Measurements from ENCODE around the gene SYT2.

Gene SYT2

DNA sequence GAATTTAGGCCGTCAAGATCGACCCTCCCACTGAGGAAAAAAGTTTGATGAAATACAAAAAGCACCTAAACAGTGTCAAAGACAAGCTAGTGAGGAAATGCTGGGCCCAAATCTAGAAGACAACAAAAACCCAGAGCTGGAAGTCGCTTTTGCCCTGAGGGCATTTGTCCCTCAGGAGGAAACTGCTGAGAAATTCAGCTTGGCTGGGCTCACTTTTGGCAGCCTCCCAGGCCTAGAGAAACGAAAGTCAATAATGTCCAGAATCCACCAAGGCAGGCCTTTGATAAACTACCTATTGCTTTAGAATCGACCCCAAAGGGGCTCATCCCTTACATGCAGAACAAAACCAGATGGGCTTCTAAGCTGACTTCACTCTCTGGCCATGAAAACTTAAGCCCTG is 38.9 kb downstream of the SYT2 start:
- no peak for DNase-seq

DNA sequence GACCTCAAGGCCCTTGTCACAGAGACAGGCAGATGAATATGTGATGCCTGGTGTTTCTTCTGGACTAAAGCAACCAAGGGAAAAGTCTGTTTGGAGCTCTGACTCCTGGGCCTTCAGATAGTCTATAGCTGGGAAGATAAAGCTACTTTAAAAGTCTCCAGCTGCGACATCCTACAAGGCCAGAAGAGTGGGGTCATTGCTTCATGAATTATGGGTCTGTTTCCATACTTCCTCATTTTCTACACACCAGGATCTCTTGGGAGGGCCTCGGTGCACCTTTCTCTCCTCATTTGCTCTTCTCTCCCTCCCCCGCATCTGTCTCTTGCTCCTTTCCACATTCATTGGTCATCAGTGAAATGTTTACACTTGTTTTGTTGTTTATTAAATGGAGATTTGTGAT is 44.8 kb downstream of the SYT2 start:
- no peak for DNase-seq

DNA sequence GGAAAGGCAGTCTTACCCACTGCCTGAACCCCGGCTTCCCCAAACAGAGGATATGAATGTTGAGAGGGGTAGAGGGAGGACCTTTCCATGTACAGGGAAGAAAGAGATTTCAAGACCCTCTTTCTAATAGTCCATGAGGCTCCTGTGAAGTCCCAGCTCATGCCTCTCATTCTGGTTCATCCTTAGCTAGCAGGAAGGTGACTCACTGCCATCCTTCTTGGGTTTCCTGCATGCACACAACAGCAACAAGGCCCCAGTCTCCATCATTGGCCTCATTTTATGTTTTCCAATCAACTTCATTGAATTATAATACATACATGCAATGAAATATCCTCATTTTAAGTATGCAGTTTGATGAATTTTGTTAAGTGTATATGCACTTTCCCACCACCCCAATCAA is 46.2 kb downstream of the SYT2 start:
- DNase-seq, result no peak

DNA sequence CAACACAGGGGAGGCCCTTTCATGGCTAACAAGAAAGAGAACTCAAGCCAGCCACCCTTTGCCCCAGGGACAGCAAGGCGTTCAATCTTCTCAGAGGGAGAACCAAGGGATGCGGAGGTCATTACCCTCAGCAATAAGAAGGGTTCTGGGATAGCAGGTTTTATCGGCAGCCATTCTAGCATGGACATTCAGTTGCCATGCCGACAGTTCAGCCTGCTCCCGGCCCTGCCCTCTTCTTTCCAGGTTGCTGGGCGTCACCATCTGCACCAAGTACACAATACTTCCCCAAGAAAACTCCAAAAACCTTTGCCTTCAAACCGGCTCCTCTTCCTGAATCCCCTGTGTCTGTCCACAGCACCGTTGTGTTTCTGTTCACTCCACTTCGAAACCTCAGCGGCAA is 47.1 kb downstream of the SYT2 start:
- no peak for DNase-seq

DNA sequence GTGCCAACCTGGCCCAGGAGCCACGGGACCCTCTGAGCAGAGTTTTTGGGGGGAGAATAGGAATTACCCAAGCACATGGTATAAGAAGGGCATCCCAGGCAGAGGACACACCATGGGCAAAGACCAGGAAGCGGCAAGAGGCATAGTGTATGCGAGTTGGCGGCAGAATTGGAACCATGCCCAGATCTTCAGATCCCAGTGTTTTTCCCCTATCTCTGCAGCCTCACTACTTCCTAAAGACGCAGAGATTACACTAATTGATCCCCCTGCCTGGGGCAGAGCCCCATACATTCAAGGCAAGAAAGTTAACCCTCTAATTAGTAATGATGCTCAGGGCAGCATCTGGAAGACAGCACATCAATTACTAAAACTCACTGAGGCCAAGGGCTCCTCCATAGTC is 48.2 kb downstream of the SYT2 start:
- no peak for DNase-seq

DNA sequence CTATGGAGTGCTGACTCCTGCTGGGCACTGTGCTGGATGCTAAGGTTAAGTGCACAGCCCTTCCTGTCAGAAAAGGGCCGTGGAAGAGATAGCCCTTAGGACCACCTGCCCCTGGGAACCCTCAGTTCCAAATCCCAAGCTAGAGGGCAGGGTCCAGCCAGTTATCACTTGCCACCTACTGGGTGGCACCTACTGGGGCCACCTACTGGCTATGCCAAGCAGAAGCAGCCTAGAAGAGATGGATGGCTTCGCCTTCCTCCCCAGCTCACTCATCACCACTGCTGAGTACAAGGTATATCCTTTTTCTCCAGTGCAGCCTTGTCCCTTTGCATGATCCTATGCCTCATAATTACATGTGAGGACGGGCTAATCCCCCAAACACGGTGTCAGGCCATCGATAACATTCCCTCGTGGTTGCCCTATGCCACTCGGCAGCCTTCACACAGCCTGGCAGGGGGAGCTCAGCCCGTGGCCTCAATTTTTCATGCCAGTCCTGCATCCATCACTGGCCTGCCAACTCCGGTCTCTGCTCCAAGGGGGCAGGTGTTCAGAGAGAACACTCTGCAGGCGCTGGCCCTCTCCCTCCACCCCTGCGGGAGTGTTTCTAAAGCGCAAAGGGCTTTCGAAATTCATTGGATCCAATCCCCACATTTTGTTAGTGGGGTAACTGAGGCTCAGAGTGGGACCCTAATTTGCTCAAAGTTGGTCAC is 49.0 kb downstream of the SYT2 start:
- DNase-seq, result no peak

DNA sequence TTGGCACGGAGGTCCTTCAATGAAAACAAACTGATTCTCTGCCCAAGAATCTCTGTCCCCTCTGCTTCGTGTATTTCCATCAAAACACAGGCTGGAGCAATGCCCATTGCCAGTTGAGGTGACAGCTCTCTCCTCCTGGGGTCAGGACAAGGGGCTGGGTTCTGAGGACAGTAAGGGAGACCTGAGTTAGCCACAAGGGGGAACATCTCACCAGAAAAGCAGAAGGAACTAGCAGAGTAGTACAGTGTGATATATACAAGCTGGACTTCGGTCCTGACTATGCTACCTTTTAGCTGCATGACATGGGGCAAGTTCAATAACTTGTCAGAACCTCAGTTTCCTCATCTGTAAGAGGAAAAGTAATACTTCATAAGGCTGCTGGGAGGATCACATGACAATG is 50.3 kb downstream of the SYT2 start:
- no peak for DNase-seq

DNA sequence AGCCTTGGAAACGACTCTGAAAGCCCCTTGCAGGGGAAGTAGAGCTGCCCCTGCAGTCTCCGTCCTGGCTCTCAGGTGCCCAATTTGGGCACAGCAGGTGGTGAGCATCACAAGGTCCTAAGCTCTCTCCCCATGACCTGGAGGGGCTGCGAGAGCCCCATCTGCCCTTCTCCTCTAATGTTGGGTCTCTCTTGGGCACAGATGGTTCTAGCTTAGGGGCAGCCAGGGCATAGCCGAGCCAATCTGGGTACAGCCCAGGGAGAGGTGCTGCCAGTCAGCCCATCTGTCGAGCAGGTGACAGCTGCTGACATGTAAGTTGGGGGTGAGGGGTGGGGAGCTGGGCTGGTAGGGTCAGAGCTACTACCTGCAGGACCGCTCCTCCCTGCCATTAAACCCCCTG is 50.7 kb downstream of the SYT2 start:
- no peak for DNase-seq

DNA sequence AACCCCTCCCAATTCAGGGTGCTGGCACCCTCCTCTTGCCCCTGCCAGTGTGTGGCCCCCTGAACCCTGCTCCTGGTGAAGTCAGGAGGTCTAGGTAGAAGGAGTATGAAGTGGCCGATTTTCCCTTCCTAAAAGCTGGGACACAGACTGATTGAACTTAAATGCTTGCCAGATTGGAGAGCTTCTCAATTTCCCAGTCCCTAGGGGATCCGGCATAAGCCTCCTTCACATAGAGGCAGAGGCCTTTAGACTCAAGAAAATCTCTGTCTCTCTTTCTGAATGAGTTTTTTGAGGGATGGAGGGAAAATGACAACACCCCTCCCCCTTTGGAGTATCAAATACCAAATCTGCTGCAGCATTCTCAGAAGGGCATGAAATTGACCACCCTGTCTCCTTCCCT is 51.5 kb downstream of the SYT2 start:
- no peak for DNase-seq

DNA sequence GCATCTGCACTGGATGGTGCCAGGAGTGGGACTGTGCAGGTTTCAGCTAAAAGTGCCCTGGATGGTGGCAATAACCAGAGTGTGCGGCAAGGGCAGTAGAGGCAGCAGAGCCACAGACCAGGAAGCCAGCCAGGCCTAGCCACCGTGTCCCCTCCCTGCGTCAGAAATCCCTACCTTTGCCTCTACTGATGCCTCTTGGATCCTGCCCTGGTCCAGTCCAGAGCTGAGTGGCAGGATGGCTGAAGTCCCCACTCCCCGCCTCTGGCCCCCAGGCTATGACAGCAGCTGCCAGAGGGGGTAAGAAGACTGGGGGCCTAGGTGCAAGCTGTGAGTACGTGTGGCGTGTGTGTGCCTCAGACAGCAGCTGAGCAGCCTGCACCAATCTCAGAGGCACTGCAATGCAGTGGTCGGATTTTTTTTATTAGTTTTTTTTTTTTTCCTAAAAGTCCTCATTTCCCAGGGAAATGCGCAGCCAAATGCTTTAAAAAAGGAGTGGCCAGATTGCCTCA is 51.9 kb downstream of the SYT2 start:
- DNase-seq, result no peak

DNA sequence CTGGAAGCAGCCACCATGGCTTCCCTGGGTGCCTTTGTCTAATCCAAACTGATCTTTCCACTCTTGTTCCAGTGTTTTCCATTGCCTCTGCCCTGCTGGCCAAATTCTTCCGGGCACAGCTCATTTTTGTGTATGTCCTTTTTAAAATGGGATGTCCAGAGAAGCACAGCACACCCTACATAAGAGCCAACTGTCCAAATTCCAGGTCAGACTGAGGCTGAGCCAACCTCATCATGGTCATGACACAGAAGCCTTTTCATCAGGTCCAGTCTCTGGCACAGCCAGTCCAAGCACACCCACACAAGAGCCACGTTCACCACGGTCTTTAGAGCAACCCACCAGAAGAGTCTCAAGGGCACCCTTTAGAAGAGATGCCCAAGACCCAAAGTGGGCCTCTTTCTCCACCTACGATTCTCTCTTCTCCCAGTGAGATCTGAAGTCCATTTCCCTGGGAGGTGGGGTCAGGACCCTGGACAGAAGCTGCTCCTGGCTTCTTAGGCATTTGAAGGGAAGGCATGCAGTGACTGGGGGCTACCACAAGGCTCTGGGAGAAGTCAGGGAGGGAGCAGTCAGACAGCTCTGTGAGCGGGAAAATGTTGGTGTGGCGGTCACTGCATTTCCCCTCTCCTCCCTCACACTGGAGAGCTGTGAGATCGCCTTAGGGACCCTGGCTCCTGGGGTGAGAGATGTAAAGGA is 53.2 kb downstream of the SYT2 start:
- peak in 1 of 2 donors; percentile 17 for DNase-seq

DNA sequence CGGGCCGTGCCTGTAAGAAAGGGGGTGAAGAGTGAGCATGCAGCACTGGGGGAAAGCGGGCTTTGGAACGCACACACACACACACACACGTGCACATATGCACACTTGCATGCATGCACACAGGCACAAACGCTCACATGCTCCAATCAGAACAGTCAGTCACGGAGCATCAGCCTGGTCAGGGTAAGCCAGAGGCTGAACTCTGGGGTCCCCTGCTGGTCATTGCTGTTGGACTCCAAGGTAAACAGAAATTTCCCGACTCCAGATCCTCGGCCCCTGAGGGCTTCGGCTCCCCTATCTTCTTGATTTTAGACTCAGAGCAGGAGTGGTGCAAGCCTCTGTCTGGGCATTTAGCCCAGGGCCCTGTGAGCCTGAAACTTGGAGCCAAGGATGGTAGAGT is 54.2 kb downstream of the SYT2 start:
- peak in 1 of 2 donors; percentile 13 for DNase-seq

DNA sequence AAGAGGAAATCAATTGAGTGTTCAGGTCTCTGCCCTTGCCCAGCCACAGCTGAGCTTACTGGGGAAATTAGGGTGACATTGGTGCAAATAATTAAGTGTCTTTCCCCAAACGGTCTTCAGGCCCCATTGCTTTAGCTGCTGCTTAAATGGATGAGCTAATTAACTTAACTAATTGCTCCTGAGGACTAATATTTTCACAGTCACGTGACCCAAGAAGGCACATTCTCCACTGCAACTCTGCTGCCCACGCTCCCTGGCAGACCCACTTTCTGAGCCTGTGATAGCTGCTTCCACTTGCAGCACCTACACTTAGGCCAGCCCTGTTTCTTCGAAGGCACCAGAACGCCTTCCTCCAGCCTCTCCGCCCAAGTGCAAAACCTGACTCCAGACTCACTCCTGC is 56.2 kb downstream of the SYT2 start:
- DNase-seq, result no peak

DNA sequence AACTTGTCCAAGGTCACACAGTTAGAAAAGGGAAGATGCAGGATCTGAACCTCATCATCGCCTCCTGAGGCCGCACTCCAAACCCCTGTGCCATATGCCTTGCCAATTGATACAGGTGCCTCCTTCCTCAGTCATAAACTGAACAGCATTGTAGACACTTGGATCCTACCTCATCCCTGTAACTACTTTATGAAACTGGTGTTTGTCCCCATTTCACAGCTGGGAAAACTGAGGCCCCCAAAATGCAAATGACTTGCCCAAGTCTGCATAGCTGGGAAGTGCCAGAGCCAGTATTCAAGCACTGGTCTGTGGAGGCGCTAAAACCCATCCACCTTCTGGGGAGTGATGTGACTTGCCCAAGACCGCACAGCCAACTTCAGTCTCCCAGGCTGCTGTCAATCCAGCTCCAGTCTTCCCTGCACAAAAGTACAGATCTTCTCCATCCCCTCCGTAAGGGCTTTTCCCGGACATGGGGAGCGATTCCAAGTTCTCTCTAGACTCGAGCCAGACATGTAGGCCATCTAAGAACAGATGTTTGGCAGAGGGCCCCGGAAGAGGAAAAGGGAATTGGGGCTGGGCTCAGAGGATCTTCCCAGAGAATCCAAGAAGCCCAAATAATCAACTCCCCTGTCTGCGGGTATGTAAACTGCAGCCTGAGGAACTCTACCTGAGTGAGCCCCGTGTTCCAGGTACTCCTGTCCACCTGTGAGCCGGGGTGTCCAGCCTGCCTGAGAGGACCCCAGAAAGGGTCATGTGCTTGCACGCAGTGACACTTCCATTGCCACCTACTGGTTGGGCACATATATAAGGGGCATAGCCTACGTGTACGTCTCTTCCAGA is 60.5 kb downstream of the SYT2 start:
- DNase-seq, result no peak

DNA sequence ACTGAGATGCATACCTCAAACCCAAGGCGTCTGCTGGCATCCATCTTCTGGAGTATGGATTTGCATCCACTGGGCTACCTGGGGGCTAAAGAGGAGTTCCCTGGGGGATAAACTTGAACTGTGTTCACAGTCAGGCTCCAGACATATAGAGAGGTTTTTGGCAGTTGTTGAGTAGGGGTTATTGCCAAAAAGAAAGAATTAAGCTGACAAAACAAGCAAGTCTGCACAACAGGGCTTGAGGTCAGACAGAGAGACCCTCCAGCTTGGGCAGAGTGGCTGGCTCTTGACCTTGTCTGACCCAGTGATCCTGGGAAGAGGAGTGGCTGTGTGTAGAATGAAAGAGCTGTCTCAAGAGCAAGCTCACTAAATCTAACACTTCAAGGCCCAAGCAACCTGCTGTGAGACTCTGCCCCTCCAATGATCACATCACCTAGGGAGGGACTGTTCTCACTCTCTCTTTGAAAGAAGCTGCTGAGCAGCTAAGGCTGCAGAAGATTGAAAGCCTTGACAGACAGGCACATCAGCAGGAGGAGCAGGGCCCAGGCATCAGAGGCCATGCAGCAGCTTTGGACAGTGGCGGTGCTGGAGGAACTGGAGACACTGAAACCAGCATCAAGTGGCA is 61.5 kb downstream of the SYT2 start:
- no peak for DNase-seq

DNA sequence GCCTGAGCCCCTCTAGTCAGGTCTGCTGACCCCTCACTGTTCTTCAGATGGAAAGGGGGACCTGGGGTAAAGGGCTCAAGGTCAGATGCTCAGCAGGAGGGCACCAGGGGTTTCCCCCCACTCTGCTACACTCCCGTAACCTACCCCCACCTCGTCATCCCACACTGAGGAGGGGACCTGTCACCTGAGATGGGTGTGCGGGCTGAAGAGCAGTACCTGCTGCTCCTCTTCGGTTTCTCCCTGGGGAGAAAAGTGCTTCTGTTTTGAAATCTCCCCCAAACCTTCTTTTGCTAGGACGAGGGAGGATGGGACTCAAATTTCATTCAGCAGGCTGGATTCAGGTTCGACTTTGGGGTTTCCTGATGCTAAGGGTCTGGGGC is 65.2 kb downstream of the SYT2 start:
- DNase-seq, result no peak

DNA sequence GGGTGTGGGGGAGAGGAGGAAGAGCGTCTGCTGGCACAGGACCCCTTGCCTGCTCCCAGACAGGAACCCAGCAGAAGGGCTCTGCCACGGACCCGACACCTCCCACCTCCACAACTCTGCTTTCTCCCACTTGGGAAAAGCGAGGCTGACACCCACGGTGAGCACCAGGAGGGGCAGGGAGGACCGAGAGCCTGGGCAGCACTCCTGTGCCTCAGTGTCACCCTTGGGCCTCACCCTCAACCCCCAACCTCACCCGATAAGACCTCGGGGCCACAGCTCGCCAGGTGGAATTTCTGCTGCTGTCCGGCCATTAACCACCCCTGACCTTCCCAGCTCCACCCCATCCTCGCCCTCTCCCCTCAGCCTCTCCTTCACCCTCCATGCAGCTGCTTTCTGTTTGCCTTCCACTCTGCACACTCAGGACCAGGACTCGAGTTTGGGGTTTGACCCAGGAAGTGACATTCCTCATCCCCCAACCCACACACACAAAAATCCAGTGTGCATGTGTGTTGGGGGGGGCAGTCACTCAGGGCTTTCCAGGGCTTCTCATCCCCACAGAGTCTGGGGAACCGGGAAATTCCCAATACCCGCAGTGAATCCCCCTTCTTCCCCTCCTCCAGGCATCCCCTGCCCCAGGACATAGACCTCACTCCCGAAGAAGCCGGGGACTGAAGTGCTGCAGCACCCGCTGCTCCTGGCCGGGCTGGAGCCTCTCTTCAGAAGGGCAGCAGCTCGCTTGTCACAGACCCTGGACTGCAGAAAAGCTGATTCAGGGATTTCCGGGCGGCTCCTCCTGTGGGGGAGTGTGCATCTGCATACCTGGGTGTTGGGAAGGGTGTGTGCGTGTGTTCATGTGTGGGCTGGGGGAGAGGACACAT is 65.8 kb downstream of the SYT2 start:
- no peak for DNase-seq

DNA sequence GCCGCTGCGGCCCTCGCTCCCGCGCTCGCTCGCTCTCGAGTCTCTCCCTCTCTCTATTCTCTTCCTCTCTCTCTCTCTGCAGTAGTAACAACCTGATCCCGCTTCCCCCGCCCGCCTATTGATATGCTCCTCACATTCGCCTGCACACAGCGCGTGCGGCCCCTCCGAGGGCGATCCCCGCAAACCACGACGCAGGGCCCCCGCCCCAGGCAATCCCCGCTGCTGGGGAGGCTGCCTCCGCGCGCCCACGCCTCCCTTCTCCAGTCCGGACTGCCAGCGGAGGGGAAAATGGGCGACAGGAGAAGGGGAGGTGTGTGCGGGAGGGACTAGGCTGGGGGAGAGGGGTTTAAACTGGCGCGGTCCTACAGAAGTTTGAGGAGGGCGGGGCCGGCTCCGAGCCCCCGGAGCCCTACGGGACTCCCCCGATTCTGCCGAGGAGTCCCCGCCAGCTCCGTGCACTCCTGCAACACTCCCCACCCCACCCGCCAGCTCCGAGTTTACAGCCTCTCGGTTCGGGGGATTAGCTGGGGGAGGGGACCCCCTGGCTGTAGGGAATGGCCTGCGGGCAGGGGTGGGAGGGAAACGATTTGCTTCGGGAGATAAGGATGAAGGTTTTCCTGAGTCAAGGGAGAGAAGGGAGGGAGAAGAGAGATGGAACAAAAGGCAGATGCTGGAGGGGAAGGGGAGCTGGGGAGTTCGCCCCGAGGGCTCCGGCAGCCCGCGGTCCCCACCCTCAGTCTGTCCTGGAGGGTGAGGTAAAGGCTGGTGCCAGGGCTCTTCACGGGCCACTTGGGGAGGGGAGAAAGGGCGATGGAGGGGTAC is 66.6 kb downstream of the SYT2 start:
- no peak for DNase-seq

DNA sequence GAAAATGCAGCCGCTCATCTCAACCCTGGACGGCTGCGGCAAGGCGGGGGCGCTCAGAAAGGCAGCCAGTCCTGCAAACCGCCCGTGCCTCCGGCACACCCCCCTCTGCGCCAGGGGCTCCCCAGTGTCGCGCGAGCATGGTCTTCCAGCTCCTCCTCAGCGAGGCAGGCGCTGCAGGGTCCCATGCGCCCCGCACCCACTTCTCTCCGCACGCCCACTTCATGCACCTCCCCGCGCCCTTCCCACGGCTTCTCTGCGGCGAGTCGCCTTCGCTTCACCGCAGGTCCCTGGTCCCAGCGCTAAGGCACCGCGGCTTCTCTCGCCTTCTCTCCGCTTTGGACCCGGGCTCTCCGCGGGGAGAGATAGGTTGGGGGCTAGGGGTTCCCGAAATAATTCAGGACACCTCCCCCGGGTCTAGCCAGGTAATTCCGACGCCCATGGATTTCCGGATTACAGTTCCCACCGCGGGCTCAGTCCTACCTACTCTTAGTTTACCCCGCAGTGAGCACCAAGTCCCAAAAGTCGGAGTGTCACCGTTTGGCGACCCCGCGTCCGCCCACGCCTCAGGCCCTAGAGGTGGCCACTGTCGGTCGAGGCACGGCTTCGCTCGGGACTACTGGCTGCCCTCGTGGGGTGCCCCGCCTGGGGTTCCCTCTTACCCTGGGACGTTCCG is 67.5 kb downstream of the SYT2 start:
- no peak for DNase-seq

DNA sequence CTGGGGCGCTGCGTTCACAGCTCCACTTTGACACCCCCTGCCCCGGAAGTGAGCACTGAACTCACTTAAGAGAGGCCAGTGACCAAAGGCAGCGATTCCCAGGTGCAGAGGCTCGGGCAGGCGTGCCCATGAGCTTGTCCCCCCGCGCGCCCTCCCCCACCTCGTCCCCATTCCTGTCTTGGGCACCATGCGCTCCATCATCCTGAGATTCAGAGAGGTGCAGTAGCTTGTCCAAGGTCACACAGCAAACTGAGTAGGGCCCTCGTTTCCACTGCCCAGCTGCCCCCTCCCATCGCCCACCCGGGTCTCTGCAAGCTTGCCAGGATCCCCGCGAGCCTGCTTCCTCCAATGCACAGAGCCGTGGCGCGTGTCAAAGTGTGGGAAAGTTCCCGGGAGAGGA is 68.0 kb downstream of the SYT2 start:
- DNase-seq, result no peak

DNA sequence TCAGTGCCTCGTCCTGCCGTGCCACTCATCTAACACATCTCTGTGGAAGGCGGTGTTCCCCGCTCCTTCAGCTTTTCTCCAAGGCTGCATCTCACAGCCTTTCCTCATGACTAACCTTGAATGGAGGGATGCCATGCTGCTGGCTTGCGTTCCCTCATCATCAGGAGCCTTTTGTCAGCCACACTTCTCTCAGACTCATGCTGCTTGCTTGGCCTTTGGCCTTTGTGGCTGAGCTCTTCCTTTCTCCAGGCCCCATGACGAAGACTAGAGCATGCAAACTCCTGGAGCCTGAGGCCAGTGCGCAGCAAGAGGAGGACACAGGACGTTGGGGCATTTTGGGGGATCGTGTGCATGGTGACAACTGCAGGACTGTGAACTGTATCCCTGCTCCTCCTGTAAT is 70.8 kb downstream of the SYT2 start:
- no peak for DNase-seq
